ENCODE results near the gene IFNA13. TPM values are rescaled to one million over a fixed set of nuclear protein-coding genes. Genes with fewer than 3 reads are reported as not detected.

Gene IFNA13
- total RNA-seq, 1 donor = not detected

DNA sequence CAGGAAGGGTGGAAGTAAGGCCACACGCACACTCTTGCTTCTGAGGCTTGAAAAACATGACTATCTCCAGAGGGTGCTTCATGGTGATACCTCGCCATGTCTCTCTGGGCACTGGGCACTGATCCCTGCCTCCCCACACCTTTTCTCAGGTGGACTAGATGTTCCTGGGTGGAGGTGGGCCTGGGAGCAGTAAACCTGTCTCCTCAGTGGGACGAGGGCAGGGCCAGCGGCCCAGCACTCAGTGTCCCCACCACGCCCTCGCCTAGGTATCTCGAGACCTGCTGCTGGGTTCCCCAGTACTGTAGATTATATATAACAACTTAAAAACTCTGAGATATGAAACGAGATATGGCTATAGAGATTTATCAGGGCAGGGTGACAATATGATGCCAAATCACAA lies 5.6 kb downstream of the IFNA13 start:
- DNase-seq (ENCODE audit: low read depth in 2 of 3, low spot score in 2 of 3) = no peak

DNA sequence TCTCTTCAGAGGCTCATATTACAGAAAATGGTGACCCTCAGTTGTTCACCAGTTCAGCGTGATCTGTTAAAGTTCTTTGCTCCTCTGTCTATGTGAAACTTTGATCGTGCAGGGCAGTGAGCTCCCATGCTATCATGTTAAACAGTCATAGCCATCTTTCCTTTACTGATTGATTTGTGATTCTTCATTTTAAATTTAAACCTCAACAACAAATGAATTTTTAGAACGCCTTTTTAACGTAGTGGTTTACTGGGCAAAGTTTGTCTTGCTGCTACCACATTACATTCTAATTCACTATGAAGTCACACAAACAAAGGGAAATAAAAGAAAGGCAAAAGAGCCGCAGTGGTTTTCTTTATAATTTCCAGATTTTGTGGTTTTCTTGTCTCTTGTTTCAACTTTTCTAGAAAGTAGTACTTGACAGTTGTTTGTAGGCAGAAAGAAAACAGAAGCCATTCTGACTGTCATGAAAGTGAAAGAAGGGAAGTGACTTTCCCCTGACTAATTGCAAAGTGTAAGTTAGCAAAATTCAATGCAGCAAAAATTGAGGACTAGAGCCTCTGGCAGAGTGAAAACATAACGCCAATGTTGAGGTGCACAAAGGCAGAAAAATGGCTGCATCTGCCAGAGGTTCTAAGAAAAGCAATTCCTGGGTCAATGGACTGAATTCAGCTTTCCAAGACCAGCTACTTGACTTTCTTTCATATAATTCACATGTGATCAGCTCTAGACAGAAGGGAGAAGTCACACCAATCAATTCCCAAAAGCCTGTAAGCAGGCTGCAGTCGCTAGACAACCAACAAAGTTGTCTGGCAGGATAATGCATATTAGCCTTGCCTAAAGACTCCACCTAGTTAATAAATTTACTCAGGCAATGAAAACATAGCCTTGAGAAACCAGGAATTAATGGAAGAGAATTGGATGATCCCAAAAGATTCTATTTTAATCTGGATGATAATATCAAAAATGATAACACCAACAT lies 10.1 kb downstream of the IFNA13 start:
- DNase-seq (ENCODE audit: low read depth in 2 of 3, low spot score in 2 of 3) = peak in 1 of 3 donors; percentile 63

DNA sequence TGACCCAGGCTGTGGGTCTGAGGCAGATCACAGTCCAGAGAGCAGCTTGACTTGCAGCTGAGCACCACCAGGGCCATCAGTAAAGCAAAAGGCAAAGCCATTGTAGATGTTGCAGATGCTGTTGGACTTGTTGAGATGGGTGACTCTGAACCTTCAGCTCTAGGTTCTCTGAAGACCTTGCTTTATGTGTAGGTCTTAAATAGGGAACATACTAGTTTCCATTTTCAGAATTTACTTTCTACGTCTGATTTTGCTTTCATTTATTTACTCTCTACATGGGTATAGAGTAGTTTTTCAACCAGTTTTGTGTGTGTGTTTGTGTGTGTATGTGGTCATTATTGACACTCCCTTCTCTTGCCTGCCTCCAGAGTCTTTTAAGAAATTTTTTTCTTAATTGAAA lies 17.1 kb downstream of the IFNA13 start, which contains the start of gene IFNA6:
Gene IFNA6 (minus strand): TSS at position 101 of the 400 bp plus-strand sequence. CDS start 0 bp downstream, at position 101.
- no peak for DNase-seq (ENCODE audit: low read depth in 2 of 3, low spot score in 2 of 3)

DNA sequence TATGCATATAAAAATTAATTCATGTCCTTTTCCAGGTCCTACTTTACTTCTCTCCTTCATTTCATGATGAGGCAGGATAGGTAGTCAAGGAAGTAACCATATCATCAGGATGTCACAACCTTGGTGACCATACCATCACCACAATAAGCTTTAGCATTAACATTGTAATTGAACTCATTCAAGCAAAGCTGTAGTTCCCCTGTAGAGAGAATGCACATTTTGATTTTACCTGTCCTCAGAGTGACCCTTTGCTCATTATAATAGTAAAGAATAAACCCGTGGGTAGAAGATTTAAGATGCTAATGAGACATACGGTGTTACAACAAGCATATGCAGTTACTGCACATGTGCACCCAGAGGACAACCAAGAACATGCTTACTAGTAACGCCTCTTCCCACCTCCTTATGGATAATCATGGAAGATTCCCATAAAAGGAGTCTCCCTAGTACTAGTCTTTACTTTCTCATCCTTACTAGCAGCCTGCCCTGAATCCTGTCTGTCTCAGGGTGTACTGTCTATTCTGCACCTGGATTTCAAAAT lies 19.4 kb downstream of the IFNA13 start:
- DNase-seq (ENCODE audit: low read depth in 2 of 3, low spot score in 2 of 3) = no peak

DNA sequence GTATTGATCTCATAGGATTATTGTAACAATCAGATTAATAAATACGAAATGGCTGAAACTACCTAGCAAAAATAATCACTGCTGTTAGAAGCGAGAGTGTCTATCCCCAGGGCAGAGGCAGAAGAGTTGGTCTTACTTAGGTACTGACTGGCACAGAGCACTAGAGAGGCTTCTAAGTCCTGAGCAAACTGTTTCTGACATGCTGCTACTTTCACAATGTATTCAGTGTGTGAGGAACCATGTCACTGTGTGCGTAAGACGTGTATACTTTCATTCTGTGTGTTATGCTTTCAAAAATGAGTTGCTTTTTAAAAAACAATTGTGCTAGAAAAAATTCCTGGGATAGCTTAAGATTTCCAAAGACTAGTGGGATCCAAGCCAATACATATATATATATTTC lies 27.1 kb downstream of the IFNA13 start:
- no peak for DNase-seq (ENCODE audit: low read depth in 2 of 3, low spot score in 2 of 3)

DNA sequence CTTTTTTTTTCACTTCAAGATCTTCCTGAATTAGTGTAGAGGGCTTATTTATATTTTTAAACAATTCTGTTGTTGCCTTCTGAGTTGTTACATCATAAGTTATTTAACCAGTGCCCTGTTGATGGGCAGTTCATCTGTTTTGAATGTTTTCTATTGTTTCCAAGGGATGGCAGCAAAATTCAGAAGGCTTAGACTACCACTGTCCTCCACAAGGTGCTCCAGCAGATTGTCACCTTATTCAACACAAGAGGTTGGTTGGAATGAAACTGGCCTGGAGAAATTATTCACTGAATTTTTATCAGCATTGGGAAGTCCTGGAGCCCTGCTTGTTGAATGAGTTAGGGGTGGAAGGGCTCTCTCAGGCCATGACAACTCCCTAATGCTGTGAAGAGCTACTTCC lies 31.4 kb downstream of the IFNA13 start:
- DNase-seq (ENCODE audit: low read depth in 2 of 3, low spot score in 2 of 3) = peak in 2 of 3 donors; percentile 24 to 37

DNA sequence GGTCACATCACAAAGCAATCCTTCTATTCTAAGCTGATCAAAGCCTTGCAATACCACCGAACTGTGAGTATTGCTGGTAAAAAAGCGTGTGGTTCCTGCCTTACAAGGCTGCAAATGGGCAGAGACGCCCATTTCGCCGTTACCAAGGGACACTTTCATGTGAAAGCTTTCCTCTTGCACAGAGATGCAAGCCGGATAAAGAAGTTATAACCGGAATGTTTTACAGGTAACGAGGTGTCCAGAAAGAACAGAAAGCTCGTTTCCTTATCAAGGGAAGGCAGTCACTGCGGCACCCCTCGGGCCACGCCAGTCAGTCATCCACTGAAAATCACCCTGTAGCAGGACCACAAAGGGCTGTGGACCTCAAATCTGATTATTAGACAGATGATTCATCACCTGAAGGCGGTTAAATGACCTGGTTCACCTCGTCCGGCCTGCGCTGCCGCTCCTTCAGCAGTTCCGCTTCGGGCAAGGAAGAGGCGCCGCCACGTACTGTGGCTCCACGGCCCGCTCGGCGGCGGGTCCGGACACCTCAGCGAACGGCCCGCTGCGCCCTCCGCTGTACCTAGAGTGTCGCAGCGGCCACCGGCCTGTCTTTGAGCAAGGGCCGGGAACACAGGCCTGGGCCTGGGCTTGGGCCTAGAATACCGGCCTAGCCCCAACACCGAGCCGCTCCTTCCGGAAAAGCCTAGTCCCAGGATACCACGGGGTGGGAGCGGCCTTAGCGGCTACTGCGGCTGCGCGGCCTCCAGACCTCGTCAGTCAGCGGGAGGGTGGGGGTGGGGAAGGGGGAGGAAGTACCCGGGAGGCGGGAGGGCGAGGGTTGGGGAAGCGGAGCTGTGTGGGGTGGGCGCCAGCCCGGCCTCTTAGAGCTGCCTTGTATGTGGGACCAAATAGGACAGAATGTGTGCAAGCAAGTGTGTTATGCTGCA lies 32.9 kb downstream of the IFNA13 start, which contains the start of gene KLHL9:
Gene KLHL9 (minus strand): TSS at position 704 of the 932 bp plus-strand sequence. CDS start 545 bp downstream, at position 159.
- peak; percentile 78 to 95 (median 92) for DNase-seq (ENCODE audit: low read depth in 2 of 3, low spot score in 2 of 3)

DNA sequence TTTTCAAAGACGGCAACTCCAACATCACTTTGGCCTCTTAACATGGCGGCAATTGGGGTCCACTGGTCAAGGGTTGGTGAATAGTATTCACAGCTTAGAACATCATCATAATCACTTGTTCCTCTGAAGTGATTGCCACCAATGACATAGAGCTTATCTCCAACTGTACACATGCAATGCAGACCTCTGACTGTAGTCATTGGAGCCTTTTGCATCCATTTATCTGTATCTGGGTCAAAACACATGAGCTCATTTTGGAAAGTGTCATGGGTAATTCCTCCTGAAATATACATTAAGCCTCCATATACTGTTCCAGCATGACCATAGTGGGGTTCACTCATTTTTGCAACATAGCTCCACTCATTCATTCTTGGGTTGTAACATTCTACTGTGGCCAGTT lies 34.6 kb downstream of the IFNA13 start:
- no peak for DNase-seq (ENCODE audit: low read depth in 2 of 3, low spot score in 2 of 3)

DNA sequence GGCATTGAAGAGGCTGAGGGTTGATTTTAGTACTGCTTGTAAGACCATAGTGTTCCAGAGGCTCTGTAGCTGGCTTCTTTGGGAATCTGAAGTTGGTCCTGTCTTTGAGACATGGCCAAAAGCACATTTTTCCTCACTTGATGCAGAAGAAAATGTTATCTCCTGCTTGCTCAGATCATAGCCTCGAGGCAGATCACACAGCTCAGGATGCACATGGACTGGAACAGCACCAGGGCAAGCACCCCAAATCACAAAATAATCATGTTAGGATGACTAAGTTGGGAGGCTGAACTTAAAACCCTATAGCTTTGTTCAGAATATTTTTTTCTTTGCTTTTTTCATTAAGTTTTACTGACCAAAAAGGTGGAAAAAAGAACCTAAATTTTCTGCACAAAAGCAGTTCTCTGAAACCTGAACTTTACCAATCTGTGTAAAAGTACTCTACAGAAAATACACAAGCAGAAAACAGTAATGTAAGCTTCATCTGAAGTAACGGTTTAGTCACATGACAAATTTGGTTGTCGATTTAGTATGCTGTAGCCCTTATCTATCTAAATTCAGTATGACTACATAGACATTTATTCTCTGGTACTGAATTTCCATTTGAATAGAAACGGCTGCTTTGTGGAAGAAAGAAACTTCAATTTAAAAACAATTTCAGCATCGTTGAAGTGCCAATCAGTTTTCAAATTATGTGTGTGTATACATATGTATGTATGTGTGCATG lies 36.0 kb downstream of the IFNA13 start:
- DNase-seq (ENCODE audit: low read depth in 2 of 3, low spot score in 2 of 3) = no peak

DNA sequence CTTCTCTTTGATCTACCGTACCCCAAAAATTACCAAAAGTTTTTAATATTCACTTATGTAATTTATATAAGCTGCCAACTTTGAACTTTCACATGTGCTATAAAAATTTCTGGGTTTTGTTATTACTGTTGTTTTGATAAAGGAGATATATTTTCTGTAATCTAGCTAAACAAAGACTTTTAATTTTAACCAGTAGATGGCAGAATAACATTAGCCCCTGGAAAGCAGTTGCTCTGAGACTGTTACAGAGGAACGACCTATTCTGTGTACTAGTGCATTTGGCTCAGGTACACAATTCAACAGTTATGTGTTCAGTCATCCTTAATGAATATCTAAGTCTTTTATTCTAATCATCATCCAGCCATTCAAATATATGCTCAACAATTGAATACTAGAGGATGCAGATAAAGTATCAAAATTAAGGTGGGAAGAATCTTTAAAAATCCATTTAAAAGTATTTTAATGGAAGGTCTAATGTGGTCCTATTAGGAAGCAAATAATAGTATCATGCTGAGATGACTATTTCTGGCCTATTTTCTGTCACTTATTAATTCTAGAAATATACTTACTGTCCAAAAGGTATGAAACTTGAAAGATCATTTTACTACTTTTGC lies 41.2 kb downstream of the IFNA13 start:
- peak; percentile 22 to 79 (median 53) for DNase-seq (ENCODE audit: low read depth in 2 of 3, low spot score in 2 of 3)

DNA sequence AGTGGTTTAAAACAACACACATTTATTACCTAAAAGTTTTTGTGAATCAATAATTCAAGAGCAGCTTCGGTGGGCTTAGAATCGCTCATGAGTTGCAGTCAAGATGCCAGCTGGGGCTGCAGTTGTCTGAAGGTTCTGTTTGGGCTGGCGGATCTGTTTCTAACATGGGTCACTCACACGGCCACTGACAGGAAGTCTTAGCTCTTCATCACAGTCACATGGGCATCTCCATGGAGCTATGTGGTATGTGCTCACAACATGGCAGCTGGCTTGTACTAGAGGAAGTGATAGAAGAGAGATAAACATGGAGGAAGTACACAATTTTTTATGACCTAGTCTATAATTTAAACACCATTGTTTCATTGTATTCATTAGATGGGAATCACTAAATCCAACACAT lies 43.8 kb downstream of the IFNA13 start:
- DNase-seq (ENCODE audit: low read depth in 2 of 3, low spot score in 2 of 3) = peak in 1 of 3 donors; percentile 33

DNA sequence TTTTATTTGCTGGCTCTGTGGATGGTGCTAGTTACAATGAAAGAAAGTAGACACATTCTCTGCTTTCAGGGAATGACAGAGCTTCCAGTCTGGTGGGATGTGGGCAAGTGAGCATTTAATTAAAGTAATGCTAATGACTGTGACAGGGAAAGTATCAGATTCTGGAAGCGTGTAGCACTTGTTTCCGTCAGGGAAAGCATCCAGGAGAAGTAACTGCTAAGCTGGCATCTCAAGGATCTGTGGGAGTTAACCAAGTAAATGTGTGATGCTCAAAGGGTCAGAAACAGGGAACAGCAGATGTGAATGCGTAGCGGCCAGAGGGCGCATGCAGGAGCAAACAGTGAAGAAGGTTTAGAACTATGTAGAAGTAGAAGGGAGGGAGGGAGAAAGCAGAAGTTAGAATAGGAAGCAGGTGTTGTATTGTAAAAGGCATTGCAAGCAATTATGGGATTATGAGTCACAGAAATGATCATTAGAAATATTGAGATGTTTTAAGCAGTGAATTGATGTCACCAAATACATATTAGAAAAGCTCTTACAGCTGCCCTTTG lies 44.9 kb downstream of the IFNA13 start:
- peak in 1 of 3 donors; percentile 62 for DNase-seq (ENCODE audit: low read depth in 2 of 3, low spot score in 2 of 3)

DNA sequence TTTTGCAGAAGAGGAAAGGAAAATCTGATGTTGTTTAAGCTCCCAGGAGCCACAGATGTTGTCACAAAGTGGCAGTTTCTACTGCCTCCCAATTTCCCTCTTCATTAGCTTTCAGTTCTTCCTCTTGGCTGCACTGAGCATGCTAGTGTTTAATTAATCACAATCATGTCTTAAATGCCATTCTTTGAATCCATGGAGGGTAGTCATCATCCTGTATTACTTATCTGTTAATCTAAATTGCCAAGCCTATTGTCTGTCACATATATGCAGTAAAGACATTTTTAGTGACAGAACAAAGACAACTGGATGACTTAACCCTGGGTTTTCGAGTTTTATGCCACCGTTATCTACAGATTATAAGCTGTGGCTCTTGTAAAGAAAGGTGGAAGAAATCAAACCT lies 47.4 kb downstream of the IFNA13 start:
- no peak for DNase-seq (ENCODE audit: low read depth in 2 of 3, low spot score in 2 of 3)

DNA sequence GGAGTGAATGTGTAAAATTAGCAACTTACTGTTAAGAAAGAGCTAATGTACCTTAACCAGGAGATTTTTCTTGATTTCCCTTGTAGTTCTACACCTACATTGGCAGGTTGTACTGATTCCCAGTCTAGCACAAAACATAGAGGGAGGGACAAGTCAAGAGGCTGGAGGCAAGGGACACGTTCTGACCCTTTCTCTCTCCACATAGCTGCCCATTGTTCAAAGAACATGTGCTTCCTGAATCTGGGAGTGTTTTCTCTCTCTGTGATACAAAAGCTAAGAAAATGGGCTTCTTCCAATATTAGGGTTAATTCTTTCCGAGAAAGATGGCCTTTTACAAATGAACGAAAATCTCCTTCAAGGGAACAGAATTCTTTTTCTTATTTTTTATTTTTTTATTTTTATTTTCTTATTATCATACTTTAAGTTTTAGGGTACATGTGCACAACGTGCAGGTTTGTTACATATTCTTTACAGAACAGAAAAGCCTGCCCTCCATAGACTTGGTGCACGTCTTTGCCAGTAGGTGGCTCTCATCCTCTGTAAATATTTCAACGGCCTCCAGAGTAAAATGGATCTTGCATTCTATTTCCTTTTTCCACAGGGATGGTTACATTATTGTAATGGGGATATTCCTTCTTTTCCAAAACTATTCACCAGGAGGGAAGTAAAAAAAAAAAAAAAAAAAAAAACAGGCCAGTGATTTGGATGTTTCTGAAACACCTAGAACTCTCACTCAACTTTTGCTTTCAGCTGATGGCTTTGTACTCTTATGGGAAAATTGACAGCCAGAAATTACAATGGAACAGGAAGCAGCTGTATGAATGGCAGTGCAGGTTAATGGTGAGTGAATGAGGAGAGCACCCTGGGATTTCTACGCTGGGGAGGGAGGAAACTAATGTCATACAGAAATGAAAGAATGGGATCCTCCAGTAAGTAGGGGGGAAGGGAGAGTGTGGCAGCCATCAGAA lies 49.6 kb downstream of the IFNA13 start:
- peak in 1 of 3 donors; percentile 64 for DNase-seq (ENCODE audit: low read depth in 2 of 3, low spot score in 2 of 3)
